Measurements from ENCODE around the gene BIRC6.
A peak's percentile ranks its signal among the peaks of the same experiment; 100 is the strongest.
"Not testable (repeated sequence)": the region's sequence is repeated elsewhere in the genome, so short reads cannot be mapped to it uniquely, and the experiment has no call there.

Gene BIRC6

DNA sequence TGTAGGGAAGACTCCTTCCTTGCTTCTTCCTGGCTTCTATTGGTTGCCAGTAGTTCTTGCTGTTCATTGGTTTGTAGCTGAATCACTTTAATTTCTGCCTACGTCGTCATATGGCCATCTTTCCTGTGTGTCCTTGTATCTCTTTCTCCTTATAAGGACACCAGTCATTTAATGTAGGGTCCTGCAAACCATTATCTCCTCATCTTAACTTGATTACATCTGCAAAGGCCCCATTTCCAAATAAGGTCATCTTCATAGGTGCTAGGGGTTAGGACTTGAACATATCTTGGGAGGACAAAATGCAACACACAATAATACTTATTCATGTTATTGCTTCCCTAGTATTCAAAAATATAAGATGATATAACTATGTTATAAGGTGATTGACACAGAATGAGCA, 175.5 kb downstream of the BIRC6 start:
- no peak for DNase-seq (ENCODE audit: extremely low spot score)
- CTCF ChIA-PET = no interaction called here
- POLR2A ChIA-PET = no interaction called here
- TF ChIP-seq, protein P1, sequence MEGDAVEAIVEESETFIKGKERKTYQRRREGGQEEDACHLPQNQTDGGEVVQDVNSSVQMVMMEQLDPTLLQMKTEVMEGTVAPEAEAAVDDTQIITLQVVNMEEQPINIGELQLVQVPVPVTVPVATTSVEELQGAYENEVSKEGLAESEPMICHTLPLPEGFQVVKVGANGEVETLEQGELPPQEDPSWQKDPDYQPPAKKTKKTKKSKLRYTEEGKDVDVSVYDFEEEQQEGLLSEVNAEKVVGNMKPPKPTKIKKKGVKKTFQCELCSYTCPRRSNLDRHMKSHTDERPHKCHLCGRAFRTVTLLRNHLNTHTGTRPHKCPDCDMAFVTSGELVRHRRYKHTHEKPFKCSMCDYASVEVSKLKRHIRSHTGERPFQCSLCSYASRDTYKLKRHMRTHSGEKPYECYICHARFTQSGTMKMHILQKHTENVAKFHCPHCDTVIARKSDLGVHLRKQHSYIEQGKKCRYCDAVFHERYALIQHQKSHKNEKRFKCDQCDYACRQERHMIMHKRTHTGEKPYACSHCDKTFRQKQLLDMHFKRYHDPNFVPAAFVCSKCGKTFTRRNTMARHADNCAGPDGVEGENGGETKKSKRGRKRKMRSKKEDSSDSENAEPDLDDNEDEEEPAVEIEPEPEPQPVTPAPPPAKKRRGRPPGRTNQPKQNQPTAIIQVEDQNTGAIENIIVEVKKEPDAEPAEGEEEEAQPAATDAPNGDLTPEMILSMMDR (IDR thresholded peaks at IDR 0.05; ENCODE audit: control extremely low read depth, extremely low read depth, low read depth, missing control alignments) = no peak

DNA sequence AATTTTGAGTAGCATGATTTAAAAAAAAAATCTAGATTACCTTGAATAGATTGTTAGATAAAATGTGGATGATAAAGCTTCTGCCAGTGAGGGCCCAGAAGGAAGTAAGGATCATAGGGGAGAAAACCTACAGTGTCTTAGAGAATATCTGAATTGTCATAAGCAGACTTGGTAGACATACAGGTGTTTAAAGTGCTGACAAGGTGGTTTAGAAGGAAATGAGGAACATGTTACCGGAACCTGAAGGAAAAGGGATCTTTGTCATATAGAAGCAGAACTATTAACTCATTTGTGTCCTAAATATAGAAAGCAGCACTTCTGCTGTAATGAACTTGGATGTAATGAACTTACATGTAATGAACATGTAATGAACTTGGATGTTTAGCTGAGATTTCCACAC, 176.1 kb downstream of the BIRC6 start:
- ChIA-PET CTCF (interaction anchor here (1.2 kb wide), 1 partner anchor 40 kb away, joined by 4 read pairs; no protein-coding TSS in a partner anchor), POLR2A (no interaction called here)
- TF ChIP-seq, protein P1 (IDR thresholded peaks at IDR 0.05; ENCODE audit: control extremely low read depth, extremely low read depth, low read depth, missing control alignments) = no peak
- DNase-seq (ENCODE audit: extremely low spot score) = no peak

DNA sequence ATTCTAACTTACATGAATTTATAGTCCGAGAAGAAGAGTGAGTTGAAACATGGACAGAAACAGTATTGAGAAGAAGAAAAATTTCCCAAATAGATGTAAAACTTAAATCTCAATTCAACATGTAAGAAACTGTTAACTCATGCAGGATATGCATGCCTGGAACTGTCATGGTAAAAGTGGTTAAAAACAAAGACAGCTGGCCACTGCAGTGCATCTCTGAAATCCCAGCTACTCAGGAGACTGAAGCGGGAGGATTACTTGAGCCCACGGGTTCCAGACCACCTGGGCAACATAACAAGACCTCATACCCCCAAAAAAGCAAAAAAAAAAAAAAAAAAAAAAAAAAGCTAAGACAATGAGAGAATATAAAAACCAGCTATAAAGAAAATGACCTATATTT, 178.0 kb downstream of the BIRC6 start:
- POLR2A ChIA-PET = no interaction called here
- no peak for DNase-seq (ENCODE audit: extremely low spot score)
- TF ChIP-seq, protein P1 (IDR thresholded peaks at IDR 0.05; ENCODE audit: control extremely low read depth, extremely low read depth, low read depth, missing control alignments) = no peak
- CTCF ChIA-PET = interaction anchor here (1.1 kb wide), 1 partner anchor 19 kb away, joined by 3 read pairs; no protein-coding TSS in a partner anchor

DNA sequence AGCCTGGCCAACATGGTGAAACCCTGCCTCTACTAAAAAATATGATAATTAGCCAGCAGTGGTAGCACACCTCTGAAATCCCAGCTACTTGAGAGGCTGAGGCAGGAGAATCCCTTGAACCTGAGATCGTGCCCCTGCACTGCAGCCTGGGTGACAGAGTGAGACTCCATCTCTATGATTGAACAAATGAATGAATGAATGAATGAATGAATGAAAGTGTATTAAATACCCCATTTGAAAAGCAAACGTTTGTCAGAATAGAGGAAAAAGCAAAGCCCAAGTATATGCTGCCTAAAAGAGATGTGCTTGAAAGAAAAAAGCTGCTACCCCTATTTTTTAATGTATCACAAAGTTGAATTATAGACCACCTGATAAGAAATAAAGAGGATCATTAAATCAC, 181.9 kb downstream of the BIRC6 start:
- ChIA-PET CTCF (no interaction called here), POLR2A (interaction anchor here (0.6 kb wide), 1 partner anchor 22 kb away, joined by 3 read pairs; no protein-coding TSS in a partner anchor)
- DNase-seq (ENCODE audit: extremely low spot score) = no peak
- TF ChIP-seq, protein P1 (IDR thresholded peaks at IDR 0.05; ENCODE audit: control extremely low read depth, extremely low read depth, low read depth, missing control alignments) = no peak

DNA sequence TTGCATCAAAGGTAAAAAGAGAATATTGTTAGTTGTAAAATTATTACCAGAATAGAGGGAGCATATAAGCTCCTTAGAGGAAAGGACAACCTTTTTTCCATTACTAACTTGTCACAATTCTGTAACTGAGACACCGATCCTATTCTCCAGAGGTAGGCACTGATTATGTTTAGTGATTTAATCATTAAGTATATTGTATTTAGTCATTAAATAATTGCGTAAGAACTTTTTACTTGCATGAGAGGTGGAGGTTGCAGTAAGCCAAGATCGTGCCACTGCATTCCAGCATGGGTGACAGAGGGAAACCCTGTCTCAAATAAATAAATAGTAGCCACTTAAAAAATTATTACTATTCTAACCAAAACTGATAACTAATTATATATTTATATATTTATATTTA, 195.7 kb downstream of the BIRC6 start:
- DNase-seq (ENCODE audit: extremely low spot score); POLR2A ChIA-PET: not testable (repeated sequence)
- CTCF ChIA-PET = interaction anchor here (0.9 to 1.1 kb wide), 3 partner anchors 9 to 820 kb away, joined by 3 to 4 read pairs (median 3); no protein-coding TSS in a partner anchor

DNA sequence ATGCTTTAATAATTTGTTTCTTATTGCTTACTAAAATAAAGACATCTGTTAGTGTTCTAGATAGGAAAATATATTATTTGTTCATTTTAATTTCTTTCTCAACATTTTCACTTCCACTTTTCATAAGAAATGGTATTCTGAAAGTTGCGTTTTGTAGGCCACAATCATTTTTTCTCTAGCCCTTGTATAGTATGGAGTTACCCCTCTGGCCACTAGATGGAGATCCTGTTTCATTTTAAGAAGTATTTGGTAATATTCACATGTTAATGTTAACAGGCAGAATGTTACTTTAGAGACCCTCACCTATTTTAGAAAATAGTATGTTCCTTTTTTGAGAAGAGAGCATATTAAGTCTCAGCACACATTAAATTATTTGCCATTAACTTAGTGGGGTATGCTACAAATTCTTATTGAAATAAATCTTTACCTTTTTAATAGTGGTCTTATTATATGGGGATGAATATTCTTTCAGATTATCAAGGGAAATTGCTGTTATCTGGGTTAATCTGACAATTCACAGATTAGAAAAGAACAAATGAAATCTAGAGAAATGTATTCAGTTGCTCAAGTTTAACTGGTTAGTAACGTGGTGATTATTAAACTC, 197.1 kb downstream of the BIRC6 start:
- peak; percentile 66 for DNase-seq (ENCODE audit: extremely low spot score)
- TF ChIP-seq, protein P1 (IDR thresholded peaks at IDR 0.05; ENCODE audit: control extremely low read depth, extremely low read depth, low read depth, missing control alignments) = peak; percentile 68
- CTCF ChIA-PET = no interaction called here
- POLR2A ChIA-PET = no interaction called here

DNA sequence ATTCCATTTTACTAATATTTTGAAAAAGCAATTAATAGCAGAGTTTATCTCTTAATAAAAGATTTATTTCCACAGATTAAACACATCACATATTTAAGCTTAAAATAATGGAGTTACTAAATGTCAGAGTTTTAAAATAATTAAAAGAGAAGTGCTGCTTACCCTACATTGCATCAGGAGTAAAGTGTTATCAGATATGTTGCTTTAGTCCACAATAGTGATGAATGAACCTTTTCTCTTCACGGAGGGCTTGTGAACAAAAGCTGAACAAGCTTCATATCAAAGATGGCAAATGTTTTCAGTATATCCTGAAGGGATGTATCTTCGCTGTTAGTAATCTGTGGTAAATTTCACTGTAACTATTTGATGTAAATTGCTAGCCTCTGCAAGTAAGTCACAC, 201.7 kb downstream of the BIRC6 start:
- ChIA-PET CTCF (interaction anchor here (1.0 to 1.1 kb wide), 2 partner anchors 80 to 814 kb away, joined by 3 read pairs; no protein-coding TSS in a partner anchor), POLR2A (no interaction called here)

More for the DNA sequence above, 201.7 kb downstream of the BIRC6 start:
- no peak for DNase-seq (ENCODE audit: extremely low spot score)
- TF ChIP-seq, protein P1 (IDR thresholded peaks at IDR 0.05; ENCODE audit: control extremely low read depth, extremely low read depth, low read depth, missing control alignments) = no peak
